Measurements from ENCODE around the gene TANGO2. TPM values are rescaled to one million over a fixed set of nuclear protein-coding genes. Genes with fewer than 3 reads are reported as not detected.

The TANGO2 gene
- total RNA-seq, 1 experiment from 2014 or later = 17.0 TPM

GRCh38 chr22:20085651-20086050 is 64.7 kb downstream of the TANGO2 start (continued):
- TF ChIP-seq ZBTB33 (IDR thresholded peaks at IDR 0.05; ENCODE audit: extremely low read depth, insufficient replicate concordance, low read length) = no peak
- no peak for TF ChIP-seq ZNF274 (IDR thresholded peaks at IDR 0.05; ENCODE audit: low read depth, low read length)
- no peak for TF ChIP-seq EZH2 (IDR thresholded peaks at IDR 0.05)

- no peak overlapping the region for H3K9ac ChIP-seq (ENCODE audit: low read length)
- H3K36me3 ChIP-seq (ENCODE audit: control insufficient read depth in 1 of 2, insufficient read depth in 2 of 2, low read length in 2 of 2) = peaks cover 54 to 67% of the 10 kb centered on the region in 2 experiments
- ChIA-PET POLR2A (no interaction called here), RAD21 (ENCODE audit: low non-redundant PET in 1 of 2, low total read pairs in 2 of 2, uncharacterized antibody in 2 of 2, unreplicated experiment in 2 of 2) (no interaction called here), CTCF (no interaction called here)
- TF ChIP-seq REST (IDR thresholded peaks at IDR 0.05; ENCODE audit: low read depth) (no peak), CBX3 (IDR thresholded peaks at IDR 0.05; ENCODE audit: low read depth) (no peak), CEBPB (IDR thresholded peaks at IDR 0.05; ENCODE audit: low read depth) (no peak), ZNF274 (IDR thresholded peaks at IDR 0.05; ENCODE audit: low read depth, low read length) (no peak), ZBTB33 (IDR thresholded peaks at IDR 0.05; ENCODE audit: extremely low read depth, insufficient replicate concordance, low read length) (no peak), SRF (IDR thresholded peaks at IDR 0.05; ENCODE audit: low read depth) (no peak), RAD21 (IDR thresholded peaks at IDR 0.05; ENCODE audit: low read depth) (no peak), ELF1 (IDR thresholded peaks at IDR 0.05; ENCODE audit: borderline replicate concordance, low read depth) (no peak), EZH2phosphoT487 (IDR thresholded peaks at IDR 0.05; ENCODE audit: borderline replicate concordance) (no peak), YY1 (IDR thresholded peaks at IDR 0.05; ENCODE audit: extremely low read depth, insufficient replicate concordance, low read depth, low read length) (no peak), EZH2 (IDR thresholded peaks at IDR 0.05) (no peak), EGR1 (IDR thresholded peaks at IDR 0.05; ENCODE audit: low read depth) (no peak), ATF3 (IDR thresholded peaks at IDR 0.05) (no peak), CTCF (IDR thresholded peaks at IDR 0.05 in 2 of 3, conservative IDR thresholded peaks at IDR 0.05 in 1 of 3; ENCODE audit: borderline replicate concordance in 1 of 3, insufficient read depth in 1 of 3, low read depth in 2 of 3, low read length in 2 of 3) (no peak)
- H3K27me3 ChIP-seq (ENCODE audit: insufficient read depth, low read length) = no peaks in the 10 kb centered on the region
- peaks cover 9 to 21% of the 10 kb centered on the region in 2 experiments; a peak in 3 of 4 replicates for H3K4me1 ChIP-seq (ENCODE audit: control insufficient read depth in 1 of 2, insufficient read depth in 2 of 2, low read length in 2 of 2)
- peaks cover 97% of the 10 kb centered on the region for H3K79me2 ChIP-seq (ENCODE audit: insufficient read depth, low read length)
- no TSS peak for BruUV-seq (replicated peaks)
- intact Hi-C loops (cut with micrococcal nuclease) = loop anchor here (10.0 kb wide), 1 partner anchor 101 kb away; no protein-coding TSS in a partner anchor
- ATAC-seq = no peak
- H3K4me3 ChIP-seq (replicated peaks in 1 of 2; ENCODE audit: low read depth in 1 of 2, low read length in 2 of 2) = no peak overlapping the region
- H3K9me3 ChIP-seq (ENCODE audit: control insufficient read depth in 1 of 2, insufficient read depth in 1 of 2, low read depth in 1 of 2, low read length in 2 of 2) = no peaks in the 10 kb centered on the region
- H3K27ac ChIP-seq (ENCODE audit: low read depth, low read length) = no peak overlapping the region
- H3K4me2 ChIP-seq (ENCODE audit: low read length) = no peak overlapping the region
- no peak overlapping the region for H2AFZ ChIP-seq (ENCODE audit: low read depth, low read length, poor library complexity, severe bottlenecking)
- H4K20me1 ChIP-seq (ENCODE audit: insufficient read depth) = peaks cover 11% of the 10 kb centered on the region; the same call in 1 of the 2 replicates
- no peaks in the 10 kb centered on the region for H3K9me2 ChIP-seq (ENCODE audit: insufficient read depth)
- no peak for DNase-seq (ENCODE audit: low read depth, low spot score)
Observed at GRCh38 chr22:20086101-20086599, 65.2 kb downstream of the TANGO2 start.

Data from HCT116 (cell line).